ENCODE data around the gene NDUFAF7. TPM values are rescaled to one million over a fixed set of nuclear protein-coding genes. Genes with fewer than 3 reads are reported as not detected.
"Not testable (repeated sequence)": the region's sequence is repeated elsewhere in the genome, so short reads cannot be mapped to it uniquely, and the experiment has no call there.

Gene NDUFAF7
- polyA plus RNA-seq, 2 of the 4 experiments (the other 2 are of a cell fraction): 28.8 to 48.0 TPM

DNA sequence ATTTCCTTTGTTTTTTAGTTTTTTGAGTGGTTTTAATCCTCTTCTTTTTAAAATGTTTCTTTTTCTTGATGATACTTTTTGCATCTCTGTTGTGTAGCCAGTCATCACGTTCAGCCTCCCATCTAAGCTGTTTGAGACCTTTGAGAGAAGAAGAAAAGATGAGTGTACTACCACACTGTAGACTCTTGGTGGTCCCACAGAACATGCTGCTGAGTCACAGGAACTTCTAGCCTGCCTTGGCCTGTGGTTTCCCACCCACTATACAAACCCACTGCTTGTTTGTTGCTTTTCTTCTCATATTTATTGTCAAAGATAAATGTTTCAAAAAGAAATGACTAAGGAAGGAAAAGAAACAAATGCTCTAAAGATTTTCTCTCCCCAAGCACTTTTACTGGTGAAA lies 29.7 kb upstream of the NDUFAF7 start:
- Histone ChIP-seq H3K27ac (no peak overlapping the region), H3K4me2 (no peak overlapping the region), H3K9me3 (peaks cover 28% of the 10 kb centered on the region), H3K4me3 (no peak overlapping the region), H3K4me1 (peaks cover 9% of the 10 kb centered on the region)
- 96% methylated on average over 1 of the region's 1 CpG for whole genome bisulfite sequencing (ENCODE audit: missing lambda C conversion rate)
- ATAC-seq (no peak), DNase-seq (ENCODE audit: low read depth in 1 of 2, low spot score in 1 of 2) (no peak), FAIRE-seq (no peak)
- TF ChIP-seq POLR2AphosphoS2 (conservative IDR thresholded peaks at IDR 0.05; ENCODE audit: low read length): no peak
- TF ChIP-seq HES2 (IDR thresholded peaks at IDR 0.05): no peak
- TF ChIP-seq EHF (CRISPR knock-in tag; IDR thresholded peaks at IDR 0.05): no peak
- no peak for TF ChIP-seq PHF8 (IDR thresholded peaks at IDR 0.05; ENCODE audit: borderline replicate concordance, low read depth)
- no peak for TF ChIP-seq ESRRA (IDR thresholded peaks at IDR 0.05; ENCODE audit: borderline replicate concordance, low read length)
- no peak for TF ChIP-seq RAD21 (conservative IDR thresholded peaks at IDR 0.05 in 1 of 2, IDR thresholded peaks at IDR 0.05 in 1 of 2)
- no peak for TF ChIP-seq CBX8 (IDR thresholded peaks at IDR 0.05)
- POLR2A ChIA-PET: no interaction called here
- CTCF ChIA-PET: interaction anchor here (1.0 to 2.6 kb wide), 4 partner anchors 10 to 15 kb away, joined by 3 to 13 read pairs (median 5); no protein-coding TSS in a partner anchor

GRCh38 chr2:37203708-37204107 lies 27.8 kb upstream of the NDUFAF7 start:
- POLR2A ChIA-PET: interaction anchor here (0.5 kb wide), 1 partner anchor 10 kb away, joined by 3 read pairs; no protein-coding TSS in a partner anchor
- no peak for DNase-seq (ENCODE audit: low read depth in 1 of 2, low spot score in 1 of 2)
- Histone ChIP-seq H3K27ac (no peak overlapping the region), H3K4me3 (no peak overlapping the region), H3K4me2 (no peak overlapping the region), H3K4me1 (no peaks in the 10 kb centered on the region), H3K9me3 (peaks cover 45% of the 10 kb centered on the region)
- 76% methylated on average over 2 of the region's 2 CpGs for WGBS (ENCODE audit: missing lambda C conversion rate)
- TF ChIP-seq FOSL2 (IDR thresholded peaks at IDR 0.05): no peak
- no peak for TF ChIP-seq FOSL2 (CRISPR knock-in tag; IDR thresholded peaks at IDR 0.05)
- TF ChIP-seq KDM1A (IDR thresholded peaks at IDR 0.05; ENCODE audit: low read depth): peak; percentile 38; the same call in 1 of the 2 replicates
- FAIRE-seq: peak; percentile 70
- no peak for ATAC-seq
- CTCF ChIA-PET: interaction anchor here (1.3 kb wide), 1 partner anchor 10 kb away, joined by 3 read pairs; no protein-coding TSS in a partner anchor

GRCh38 chr2:37205071-37205661 lies 26.3 kb upstream of the NDUFAF7 start:
- 83% methylated on average over 8 of the region's 8 CpGs for WGBS (ENCODE audit: missing lambda C conversion rate)
- H3K4me2 ChIP-seq; H3K4me3 ChIP-seq; DNase-seq (ENCODE audit: low read depth in 1 of 2, low spot score in 1 of 2); CTCF ChIA-PET; H3K4me1 ChIP-seq; FAIRE-seq; H3K27ac ChIP-seq; ATAC-seq: not testable (repeated sequence)
- POLR2A ChIA-PET: interaction anchor here (0.6 kb wide), 1 partner anchor 14 kb away, joined by 3 read pairs; no protein-coding TSS in a partner anchor
- peaks cover 53% of the 10 kb centered on the region for H3K9me3 ChIP-seq

DNA sequence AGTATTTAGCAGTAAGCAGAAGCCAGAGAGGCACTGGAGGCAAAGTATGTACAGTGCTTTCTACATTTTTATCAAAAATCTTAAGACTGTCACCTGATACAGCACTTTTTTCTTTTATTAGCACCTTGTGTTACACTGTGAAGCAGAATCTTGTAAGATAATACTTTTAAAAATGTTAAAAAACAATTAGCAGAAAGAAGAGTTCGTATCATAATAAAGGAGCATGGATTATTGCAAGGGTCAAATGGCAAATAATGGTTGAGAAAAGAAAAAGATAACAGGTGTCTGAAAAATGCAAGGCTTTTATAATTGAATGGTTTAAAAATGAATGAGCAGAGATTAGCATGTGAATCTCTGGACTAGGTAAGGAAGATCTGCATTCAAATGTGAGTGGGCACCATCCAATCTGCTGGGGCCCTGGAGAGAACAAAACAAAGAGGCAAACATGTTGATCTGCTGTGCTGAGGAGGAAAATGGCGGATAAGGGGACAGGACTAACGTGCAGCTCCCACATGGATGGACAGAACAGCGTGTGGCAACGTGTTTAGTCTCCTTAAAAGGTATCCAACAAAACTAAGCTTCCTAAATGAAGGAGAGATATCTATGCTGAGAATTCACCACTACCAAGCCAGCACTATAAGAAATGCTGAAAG lies 25.6 kb upstream of the NDUFAF7 start:
- TF ChIP-seq MAFK (IDR thresholded peaks at IDR 0.05; ENCODE audit: partially characterized antibody) (no peak), SMC3 (IDR thresholded peaks at IDR 0.05) (no peak), PBX3 (IDR thresholded peaks at IDR 0.05) (no peak), POLR2A (IDR thresholded peaks at IDR 0.05; ENCODE audit: low read length) (no peak), FOSB (CRISPR knock-in tag; IDR thresholded peaks at IDR 0.05) (no peak), HES2 (IDR thresholded peaks at IDR 0.05) (no peak), RAD21 (conservative IDR thresholded peaks at IDR 0.05 in 1 of 2, IDR thresholded peaks at IDR 0.05 in 1 of 2) (no peak)
- TF ChIP-seq, protein P1, sequence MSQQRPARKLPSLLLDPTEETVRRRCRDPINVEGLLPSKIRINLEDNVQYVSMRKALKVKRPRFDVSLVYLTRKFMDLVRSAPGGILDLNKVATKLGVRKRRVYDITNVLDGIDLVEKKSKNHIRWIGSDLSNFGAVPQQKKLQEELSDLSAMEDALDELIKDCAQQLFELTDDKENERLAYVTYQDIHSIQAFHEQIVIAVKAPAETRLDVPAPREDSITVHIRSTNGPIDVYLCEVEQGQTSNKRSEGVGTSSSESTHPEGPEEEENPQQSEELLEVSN (IDR thresholded peaks at IDR 0.05; ENCODE audit: borderline replicate concordance, low read depth): no peak
- TF ChIP-seq, protein P2, sequence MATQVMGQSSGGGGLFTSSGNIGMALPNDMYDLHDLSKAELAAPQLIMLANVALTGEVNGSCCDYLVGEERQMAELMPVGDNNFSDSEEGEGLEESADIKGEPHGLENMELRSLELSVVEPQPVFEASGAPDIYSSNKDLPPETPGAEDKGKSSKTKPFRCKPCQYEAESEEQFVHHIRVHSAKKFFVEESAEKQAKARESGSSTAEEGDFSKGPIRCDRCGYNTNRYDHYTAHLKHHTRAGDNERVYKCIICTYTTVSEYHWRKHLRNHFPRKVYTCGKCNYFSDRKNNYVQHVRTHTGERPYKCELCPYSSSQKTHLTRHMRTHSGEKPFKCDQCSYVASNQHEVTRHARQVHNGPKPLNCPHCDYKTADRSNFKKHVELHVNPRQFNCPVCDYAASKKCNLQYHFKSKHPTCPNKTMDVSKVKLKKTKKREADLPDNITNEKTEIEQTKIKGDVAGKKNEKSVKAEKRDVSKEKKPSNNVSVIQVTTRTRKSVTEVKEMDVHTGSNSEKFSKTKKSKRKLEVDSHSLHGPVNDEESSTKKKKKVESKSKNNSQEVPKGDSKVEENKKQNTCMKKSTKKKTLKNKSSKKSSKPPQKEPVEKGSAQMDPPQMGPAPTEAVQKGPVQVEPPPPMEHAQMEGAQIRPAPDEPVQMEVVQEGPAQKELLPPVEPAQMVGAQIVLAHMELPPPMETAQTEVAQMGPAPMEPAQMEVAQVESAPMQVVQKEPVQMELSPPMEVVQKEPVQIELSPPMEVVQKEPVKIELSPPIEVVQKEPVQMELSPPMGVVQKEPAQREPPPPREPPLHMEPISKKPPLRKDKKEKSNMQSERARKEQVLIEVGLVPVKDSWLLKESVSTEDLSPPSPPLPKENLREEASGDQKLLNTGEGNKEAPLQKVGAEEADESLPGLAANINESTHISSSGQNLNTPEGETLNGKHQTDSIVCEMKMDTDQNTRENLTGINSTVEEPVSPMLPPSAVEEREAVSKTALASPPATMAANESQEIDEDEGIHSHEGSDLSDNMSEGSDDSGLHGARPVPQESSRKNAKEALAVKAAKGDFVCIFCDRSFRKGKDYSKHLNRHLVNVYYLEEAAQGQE (IDR thresholded peaks at IDR 0.05): no peak
- no peak overlapping the region for H3K4me2 ChIP-seq
- WGBS (ENCODE audit: missing lambda C conversion rate): 90% methylated on average over 5 of the region's 5 CpGs
- H3K9me3 ChIP-seq: peaks cover 53% of the 10 kb centered on the region
- peak; percentile 28 for FAIRE-seq
- DNase-seq (ENCODE audit: low read depth in 1 of 2, low spot score in 1 of 2): no peak
- no peak overlapping the region for H3K4me3 ChIP-seq
- H3K4me1 ChIP-seq: no peaks in the 10 kb centered on the region
- ChIA-PET POLR2A (no interaction called here), CTCF (interaction anchor here (1.1 kb wide), 1 partner anchor 26 kb away, joined by 3 read pairs; the partner anchor contains the start of genes CEBPZ and NDUFAF7)
- no peak for ATAC-seq
- H3K27ac ChIP-seq: no peak overlapping the region

DNA sequence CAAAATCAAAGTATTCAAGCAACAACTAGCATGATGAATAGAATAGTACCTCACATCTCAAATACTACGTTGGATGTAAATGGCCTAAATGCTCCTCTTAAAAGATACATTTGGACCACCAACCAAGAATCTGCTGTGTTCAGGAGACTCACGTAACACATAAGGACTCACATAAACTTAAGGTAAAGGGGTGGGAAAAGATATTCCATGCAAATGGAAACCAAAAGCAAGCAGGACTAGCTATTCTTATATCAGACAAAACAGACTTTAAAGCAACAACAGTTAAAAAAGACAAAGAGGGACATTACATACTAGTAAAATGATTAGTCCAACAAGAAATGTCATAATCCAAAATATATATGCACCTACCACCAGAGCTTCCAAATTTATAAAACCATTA lies 24.7 kb upstream of the NDUFAF7 start:
- POLR2A ChIA-PET; FAIRE-seq; ATAC-seq; H3K27ac ChIP-seq; H3K4me3 ChIP-seq; DNase-seq (ENCODE audit: low read depth in 1 of 2, low spot score in 1 of 2); H3K4me1 ChIP-seq; H3K4me2 ChIP-seq: not testable (repeated sequence)
- CTCF ChIA-PET: interaction anchor here (1.1 kb wide), 1 partner anchor 25 kb away, joined by 3 read pairs; the partner anchor contains the start of genes CEBPZ and NDUFAF7
- H3K9me3 ChIP-seq: peaks cover 53% of the 10 kb centered on the region
- 93% methylated on average over 2 of the region's 2 CpGs for WGBS (ENCODE audit: missing lambda C conversion rate)
